ENCODE measurements around the gene FBRS.

DNA sequence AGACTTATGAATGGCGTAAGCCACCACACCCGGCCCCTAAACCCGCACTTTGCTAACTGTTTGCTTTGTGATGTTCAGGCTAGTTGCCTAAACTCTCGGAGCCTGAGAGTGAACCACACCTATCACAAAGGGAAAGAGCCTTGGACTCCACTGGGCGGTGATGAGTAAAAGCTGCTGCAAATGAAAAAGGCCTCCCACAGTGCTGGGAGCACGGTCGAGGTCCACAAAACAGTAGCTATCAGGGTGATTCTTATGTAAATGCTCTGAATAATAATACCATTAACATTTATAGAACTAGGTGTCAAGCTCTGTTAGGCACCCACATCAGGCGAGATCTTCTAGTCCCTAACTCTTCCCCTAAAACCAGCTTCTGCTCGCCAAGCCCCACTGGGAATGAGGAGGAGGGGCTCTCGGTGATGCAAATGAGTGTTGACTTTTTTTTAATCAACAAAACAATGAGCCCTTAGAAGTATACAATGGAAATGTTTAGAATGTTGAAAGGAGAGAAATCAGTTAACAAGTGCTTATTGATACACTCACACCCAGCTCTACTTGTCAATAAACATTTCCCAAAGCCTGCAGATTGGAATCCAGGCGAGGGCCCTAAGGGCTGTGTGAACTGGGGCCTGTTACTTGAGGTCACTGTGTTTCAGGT lies 19.8 kb downstream of the FBRS start:
- TF ChIP-seq, protein P1, sequence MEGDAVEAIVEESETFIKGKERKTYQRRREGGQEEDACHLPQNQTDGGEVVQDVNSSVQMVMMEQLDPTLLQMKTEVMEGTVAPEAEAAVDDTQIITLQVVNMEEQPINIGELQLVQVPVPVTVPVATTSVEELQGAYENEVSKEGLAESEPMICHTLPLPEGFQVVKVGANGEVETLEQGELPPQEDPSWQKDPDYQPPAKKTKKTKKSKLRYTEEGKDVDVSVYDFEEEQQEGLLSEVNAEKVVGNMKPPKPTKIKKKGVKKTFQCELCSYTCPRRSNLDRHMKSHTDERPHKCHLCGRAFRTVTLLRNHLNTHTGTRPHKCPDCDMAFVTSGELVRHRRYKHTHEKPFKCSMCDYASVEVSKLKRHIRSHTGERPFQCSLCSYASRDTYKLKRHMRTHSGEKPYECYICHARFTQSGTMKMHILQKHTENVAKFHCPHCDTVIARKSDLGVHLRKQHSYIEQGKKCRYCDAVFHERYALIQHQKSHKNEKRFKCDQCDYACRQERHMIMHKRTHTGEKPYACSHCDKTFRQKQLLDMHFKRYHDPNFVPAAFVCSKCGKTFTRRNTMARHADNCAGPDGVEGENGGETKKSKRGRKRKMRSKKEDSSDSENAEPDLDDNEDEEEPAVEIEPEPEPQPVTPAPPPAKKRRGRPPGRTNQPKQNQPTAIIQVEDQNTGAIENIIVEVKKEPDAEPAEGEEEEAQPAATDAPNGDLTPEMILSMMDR (IDR thresholded peaks at IDR 0.05) = no peak
- TF ChIP-seq GABPA (IDR thresholded peaks at IDR 0.05; ENCODE audit: low read depth) = no peak

All from SK-N-SH (cell line).